Measurements from ENCODE around the gene ITM2B. TPM values are rescaled to one million over a fixed set of nuclear protein-coding genes. Genes with fewer than 3 reads are reported as not detected.

Gene ITM2B
- polyA plus RNA-seq, 1 donor (not counting 4 experiments of a cell fraction or from before 2014, with no cell fraction given), result 401 TPM

- Histone ChIP-seq H3K27ac (ENCODE audit: control insufficient read depth, insufficient read depth, low read length) (no peak overlapping the region), H3K27me3 (ENCODE audit: control insufficient read depth, extremely low read depth, insufficient read depth, low read length) (no peaks in the 10 kb centered on the region), H3K79me2 (ENCODE audit: control insufficient read depth, insufficient read depth, low read length) (no peaks in the 10 kb centered on the region), H3K4me2 (ENCODE audit: control insufficient read depth, extremely low read depth, insufficient read depth, low read depth, low read length) (no peak overlapping the region), H4K20me1 (ENCODE audit: control insufficient read depth, extremely low read depth, insufficient read depth, low read length) (no peaks in the 10 kb centered on the region), H3K9me1 (ENCODE audit: control insufficient read depth, extremely low read depth, insufficient read depth, low read length) (no peaks in the 10 kb centered on the region), H3K36me3 (ENCODE audit: control insufficient read depth in 2 of 2, extremely low read depth in 1 of 2, insufficient read depth in 2 of 2, low read length in 2 of 2) (no peaks in the 10 kb centered on the region), H2AFZ (ENCODE audit: control insufficient read depth, low read length) (no peak overlapping the region), H3K4me1 (ENCODE audit: control insufficient read depth, extremely low read depth, insufficient read depth, low read length) (no peaks in the 10 kb centered on the region), H3K9ac (ENCODE audit: control insufficient read depth, extremely low read depth, insufficient read depth, low read length) (no peak overlapping the region), H3K4me3 (ENCODE audit: control insufficient read depth in 2 of 3, extremely low read depth in 1 of 3, insufficient read depth in 2 of 3, low read depth in 1 of 3, low read length in 3 of 3) (no peak overlapping the region), H3K9me3 (ENCODE audit: control insufficient read depth, low read depth, low read length) (no peaks in the 10 kb centered on the region)
- no peak for FAIRE-seq
- no peak for DNase-seq (ENCODE audit: low read depth, low spot score)
- dilution Hi-C loops (cut with MboI; ENCODE audit: extremely low pct_ligation_motif_present, low sequenced_read_pairs), result no loop called here
- no peak for TF ChIP-seq EZH2 (IDR thresholded peaks at IDR 0.05; ENCODE audit: low read length)
- TF ChIP-seq, protein P1, sequence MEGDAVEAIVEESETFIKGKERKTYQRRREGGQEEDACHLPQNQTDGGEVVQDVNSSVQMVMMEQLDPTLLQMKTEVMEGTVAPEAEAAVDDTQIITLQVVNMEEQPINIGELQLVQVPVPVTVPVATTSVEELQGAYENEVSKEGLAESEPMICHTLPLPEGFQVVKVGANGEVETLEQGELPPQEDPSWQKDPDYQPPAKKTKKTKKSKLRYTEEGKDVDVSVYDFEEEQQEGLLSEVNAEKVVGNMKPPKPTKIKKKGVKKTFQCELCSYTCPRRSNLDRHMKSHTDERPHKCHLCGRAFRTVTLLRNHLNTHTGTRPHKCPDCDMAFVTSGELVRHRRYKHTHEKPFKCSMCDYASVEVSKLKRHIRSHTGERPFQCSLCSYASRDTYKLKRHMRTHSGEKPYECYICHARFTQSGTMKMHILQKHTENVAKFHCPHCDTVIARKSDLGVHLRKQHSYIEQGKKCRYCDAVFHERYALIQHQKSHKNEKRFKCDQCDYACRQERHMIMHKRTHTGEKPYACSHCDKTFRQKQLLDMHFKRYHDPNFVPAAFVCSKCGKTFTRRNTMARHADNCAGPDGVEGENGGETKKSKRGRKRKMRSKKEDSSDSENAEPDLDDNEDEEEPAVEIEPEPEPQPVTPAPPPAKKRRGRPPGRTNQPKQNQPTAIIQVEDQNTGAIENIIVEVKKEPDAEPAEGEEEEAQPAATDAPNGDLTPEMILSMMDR (optimal IDR thresholded peaks at IDR 0.05 in 1 of 3, IDR thresholded peaks at IDR 0.05 in 1 of 3, conservative IDR thresholded peaks at IDR 0.05 in 1 of 3; ENCODE audit: extremely low read depth in 1 of 3, insufficient read depth in 2 of 3, low read length in 3 of 3), result no peak
These were observed 61.6 kb downstream of the ITM2B start for GRCh38 chr13:48294653-48295052.

- no peaks in the 10 kb centered on the region for H3K4me1 ChIP-seq (ENCODE audit: control insufficient read depth, extremely low read depth, insufficient read depth, low read length)
- H3K79me2 ChIP-seq (ENCODE audit: control insufficient read depth, insufficient read depth, low read length), result no peaks in the 10 kb centered on the region
- no peak overlapping the region for H3K9ac ChIP-seq (ENCODE audit: control insufficient read depth, extremely low read depth, insufficient read depth, low read length)
- no peaks in the 10 kb centered on the region for H3K36me3 ChIP-seq (ENCODE audit: control insufficient read depth in 2 of 2, extremely low read depth in 1 of 2, insufficient read depth in 2 of 2, low read length in 2 of 2)
- no peak overlapping the region for H3K27ac ChIP-seq (ENCODE audit: control insufficient read depth, insufficient read depth, low read length)
- FAIRE-seq (no peak), DNase-seq (ENCODE audit: low read depth, low spot score) (no peak)
- H4K20me1 ChIP-seq (ENCODE audit: control insufficient read depth, extremely low read depth, insufficient read depth, low read length), result no peaks in the 10 kb centered on the region
- dilution Hi-C loops (cut with MboI; ENCODE audit: extremely low pct_ligation_motif_present, low sequenced_read_pairs), result no loop called here
- H3K27me3 ChIP-seq (ENCODE audit: control insufficient read depth, extremely low read depth, insufficient read depth, low read length), result no peaks in the 10 kb centered on the region
- H3K9me3 ChIP-seq (ENCODE audit: control insufficient read depth, low read depth, low read length), result no peaks in the 10 kb centered on the region
- H3K4me2 ChIP-seq (ENCODE audit: control insufficient read depth, extremely low read depth, insufficient read depth, low read depth, low read length), result no peak overlapping the region
- no peaks in the 10 kb centered on the region for H3K9me1 ChIP-seq (ENCODE audit: control insufficient read depth, extremely low read depth, insufficient read depth, low read length)
- no peak overlapping the region for H3K4me3 ChIP-seq (ENCODE audit: control insufficient read depth in 2 of 3, extremely low read depth in 1 of 3, insufficient read depth in 2 of 3, low read depth in 1 of 3, low read length in 3 of 3)
- no peak overlapping the region for H2AFZ ChIP-seq (ENCODE audit: control insufficient read depth, low read length)
- TF ChIP-seq, protein P1 (optimal IDR thresholded peaks at IDR 0.05 in 1 of 3, IDR thresholded peaks at IDR 0.05 in 1 of 3, conservative IDR thresholded peaks at IDR 0.05 in 1 of 3; ENCODE audit: extremely low read depth in 1 of 3, insufficient read depth in 2 of 3, low read length in 3 of 3), result no peak
- TF ChIP-seq EZH2 (IDR thresholded peaks at IDR 0.05; ENCODE audit: low read length), result no peak
These were observed 62.3 kb downstream of the ITM2B start for GRCh38 chr13:48295271-48295670.
